KMS-11 (cell line): Measurements from ENCODE around the gene LDB2.

Experiments
- H2AFZ ChIP-seq: fragments of 200-600 bp; sonication (generic); 2 replicates; pipeline ENCODE4 v1.6.1; 2016; ENCODE audit warnings: antibody characterized with exemption, mixed run types, low read depth
- H3K27ac ChIP-seq: fragments of 200-600 bp; sonication (generic); 2 replicates; pipeline ENCODE4 v1.6.1; 2016; ENCODE audit warnings: mild to moderate bottlenecking, mixed run types
- H3K27me3 ChIP-seq: fragments of 200-600 bp; sonication (generic); 2 replicates; pipeline ENCODE4 v1.6.1; 2017; ENCODE audit warnings: mild to moderate bottlenecking, low read depth, mixed run types, moderate library complexity; ENCODE audit not compliant: insufficient read depth
- H3K36me3 ChIP-seq: fragments of 200-600 bp; sonication (generic); 2 replicates; pipeline ENCODE4 v1.6.1; 2017; ENCODE audit warnings: mild to moderate bottlenecking, mixed run types; ENCODE audit not compliant: insufficient read depth
- H3K4me1 ChIP-seq: fragments of 200-600 bp; sonication (generic); 2 replicates; pipeline ENCODE4 v1.6.1; 2016; ENCODE audit warnings: mild to moderate bottlenecking, low read depth, mixed run types; ENCODE audit not compliant: poor library complexity, severe bottlenecking
- H3K4me2 ChIP-seq: fragments of 200-600 bp; sonication (generic); 2 replicates; pipeline ENCODE4 v1.7.0; 2016; ENCODE audit warnings: mild to moderate bottlenecking, mixed run types
- H3K4me3 ChIP-seq: fragments of 200-600 bp; sonication (generic); IDR thresholded peaks from 2 replicates; pipeline ENCODE4 v1.6.1; 2017; ENCODE audit warnings: low read depth, low read length, mixed read lengths; ENCODE audit not compliant: insufficient read depth
- H3K79me2 ChIP-seq: fragments of 200-600 bp; sonication (generic); 2 replicates; pipeline ENCODE4 v1.6.1; 2016; ENCODE audit warnings: low read depth, mixed run types; ENCODE audit not compliant: insufficient read depth
- H3K9ac ChIP-seq: fragments of 200-600 bp; sonication (generic); 2 replicates; pipeline ENCODE4 v1.6.1; 2016; ENCODE audit warnings: mild to moderate bottlenecking, mixed run types
- H4K20me1 ChIP-seq: fragments of 200-600 bp; sonication (generic); 2 replicates; pipeline ENCODE4 v1.6.1; 2016; ENCODE audit warnings: mild to moderate bottlenecking, mixed run types; ENCODE audit not compliant: insufficient read depth
- TF ChIP-seq, protein P1 (sequence below): fragments of 200-600 bp; sonication (generic); conservative IDR thresholded peaks from 2 replicates; pipeline ENCODE4 v1.6.1; 2017; ENCODE audit warnings: low read depth, mild to moderate bottlenecking, antibody characterized with exemption, low read length, moderate library complexity, mixed read lengths

Gene LDB2

DNA sequence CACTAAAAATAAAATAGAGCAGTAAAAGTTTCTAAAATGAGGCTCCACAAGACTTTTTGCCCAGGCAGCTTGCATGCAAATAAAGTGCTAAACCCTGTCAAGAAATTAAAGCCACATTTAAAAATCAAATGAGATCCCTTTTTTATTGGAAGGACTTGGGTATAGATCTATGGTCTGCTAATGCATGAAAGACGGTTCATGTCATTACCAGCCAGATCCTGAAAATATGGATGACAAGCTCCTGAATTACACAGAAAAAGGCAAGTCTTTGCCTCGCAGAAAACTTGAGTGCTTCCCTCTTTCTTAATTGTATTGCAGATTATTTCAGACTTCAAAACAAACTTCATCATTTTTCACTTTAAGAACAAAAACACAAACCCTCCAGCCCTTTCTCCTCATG, 169.6 kb downstream of the LDB2 start:
- Histone ChIP-seq H3K36me3 (no peaks in the 10 kb centered on the region), H4K20me1 (no peaks in the 10 kb centered on the region), H2AFZ (no peak overlapping the region), H3K4me3 (no peak overlapping the region), H3K9ac (no peak overlapping the region), H3K4me1 (no peaks in the 10 kb centered on the region), H3K4me2 (no peak overlapping the region), H3K27ac (no peak overlapping the region), H3K27me3 (no peaks in the 10 kb centered on the region), H3K79me2 (no peaks in the 10 kb centered on the region)
- TF ChIP-seq, protein P1, sequence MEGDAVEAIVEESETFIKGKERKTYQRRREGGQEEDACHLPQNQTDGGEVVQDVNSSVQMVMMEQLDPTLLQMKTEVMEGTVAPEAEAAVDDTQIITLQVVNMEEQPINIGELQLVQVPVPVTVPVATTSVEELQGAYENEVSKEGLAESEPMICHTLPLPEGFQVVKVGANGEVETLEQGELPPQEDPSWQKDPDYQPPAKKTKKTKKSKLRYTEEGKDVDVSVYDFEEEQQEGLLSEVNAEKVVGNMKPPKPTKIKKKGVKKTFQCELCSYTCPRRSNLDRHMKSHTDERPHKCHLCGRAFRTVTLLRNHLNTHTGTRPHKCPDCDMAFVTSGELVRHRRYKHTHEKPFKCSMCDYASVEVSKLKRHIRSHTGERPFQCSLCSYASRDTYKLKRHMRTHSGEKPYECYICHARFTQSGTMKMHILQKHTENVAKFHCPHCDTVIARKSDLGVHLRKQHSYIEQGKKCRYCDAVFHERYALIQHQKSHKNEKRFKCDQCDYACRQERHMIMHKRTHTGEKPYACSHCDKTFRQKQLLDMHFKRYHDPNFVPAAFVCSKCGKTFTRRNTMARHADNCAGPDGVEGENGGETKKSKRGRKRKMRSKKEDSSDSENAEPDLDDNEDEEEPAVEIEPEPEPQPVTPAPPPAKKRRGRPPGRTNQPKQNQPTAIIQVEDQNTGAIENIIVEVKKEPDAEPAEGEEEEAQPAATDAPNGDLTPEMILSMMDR: no peak

DNA sequence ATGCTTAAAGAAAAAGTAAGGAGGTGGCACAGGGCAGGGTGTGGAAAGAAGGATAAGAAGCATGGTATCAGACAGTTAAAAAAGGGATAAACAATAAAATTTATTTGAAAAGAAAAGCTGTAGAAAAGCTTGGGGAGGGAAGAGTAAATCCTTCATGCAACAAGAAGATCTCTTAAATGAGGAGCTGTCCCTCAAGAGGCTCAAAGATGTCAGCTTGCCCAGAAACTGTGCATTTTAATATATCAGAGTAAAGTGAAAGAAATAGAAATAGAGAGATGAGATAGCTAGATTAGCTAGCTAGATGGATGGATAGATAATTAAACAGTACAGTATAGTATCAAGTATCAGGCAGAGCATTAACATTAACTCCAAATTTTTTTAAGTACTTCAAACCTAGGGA, 170.3 kb downstream of the LDB2 start:
- Histone ChIP-seq H3K4me1 (no peaks in the 10 kb centered on the region), H2AFZ (no peak overlapping the region), H3K27ac (no peak overlapping the region), H3K79me2 (no peaks in the 10 kb centered on the region), H4K20me1 (no peaks in the 10 kb centered on the region), H3K27me3 (no peaks in the 10 kb centered on the region), H3K36me3 (no peaks in the 10 kb centered on the region), H3K4me3 (no peak overlapping the region), H3K4me2 (no peak overlapping the region), H3K9ac (no peak overlapping the region)
- TF ChIP-seq, protein P1: no peak

DNA sequence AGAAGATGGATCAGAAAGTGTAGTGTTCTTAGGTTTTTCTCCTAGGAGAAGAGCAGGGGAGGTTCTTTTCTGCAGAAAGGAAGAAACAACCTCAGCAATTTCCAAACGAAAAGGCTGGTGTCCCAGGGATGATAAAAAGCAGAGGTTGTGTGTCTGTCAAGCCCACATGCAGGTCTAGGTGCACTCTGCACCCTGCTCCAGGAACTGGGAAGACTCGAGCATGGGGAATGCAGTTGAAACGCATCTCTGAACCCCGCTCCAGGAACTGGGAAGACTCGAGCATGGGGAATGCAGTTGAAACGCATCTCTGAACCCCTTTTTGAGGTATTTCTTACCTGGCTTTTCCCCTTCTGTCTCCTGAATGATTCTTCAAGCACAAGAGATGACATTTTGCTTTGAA, 171.2 kb downstream of the LDB2 start:
- Histone ChIP-seq H3K9ac (no peak overlapping the region), H3K4me1 (no peaks in the 10 kb centered on the region), H3K27ac (no peak overlapping the region), H3K79me2 (no peaks in the 10 kb centered on the region), H3K36me3 (no peaks in the 10 kb centered on the region), H3K4me3 (no peak overlapping the region), H2AFZ (no peak overlapping the region), H3K27me3 (no peaks in the 10 kb centered on the region), H4K20me1 (no peaks in the 10 kb centered on the region), H3K4me2 (no peak overlapping the region)
- TF ChIP-seq, protein P1: no peak

DNA sequence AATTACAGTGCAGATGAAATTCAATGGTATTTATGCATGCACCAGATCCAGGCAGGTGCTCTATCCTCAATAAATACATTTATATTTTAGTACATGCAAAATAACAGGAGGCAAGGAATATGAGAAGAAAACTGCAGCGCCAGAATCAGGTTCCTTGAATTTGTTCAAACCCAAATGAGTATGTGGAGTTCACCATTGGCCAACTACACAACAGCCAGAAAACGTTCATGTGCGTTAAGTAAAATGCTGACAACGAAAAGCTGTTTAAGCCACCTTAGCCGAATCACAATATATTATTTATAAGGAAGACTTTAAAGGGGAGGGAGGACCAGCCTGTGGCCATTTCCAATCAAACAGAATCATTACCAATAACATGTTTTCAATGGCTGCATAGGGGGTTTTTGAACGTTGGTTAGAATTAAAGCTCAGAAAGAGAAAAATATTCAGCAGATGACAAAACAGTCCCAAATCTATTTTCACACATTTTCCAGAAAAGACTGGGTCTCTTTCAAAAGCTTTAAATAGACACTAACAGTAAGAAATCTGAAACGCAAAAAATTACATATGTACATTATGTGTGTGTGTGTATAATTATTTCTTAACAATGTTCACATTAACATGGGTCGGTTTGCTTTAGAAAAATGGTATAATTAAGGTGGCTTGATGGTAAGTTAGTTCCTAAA, 171.9 kb downstream of the LDB2 start:
- TF ChIP-seq, protein P1: no peak
- H2AFZ ChIP-seq: no peak overlapping the region
- no peaks in the 10 kb centered on the region for H3K27me3 ChIP-seq
- H3K9ac ChIP-seq: no peak overlapping the region
- no peak overlapping the region for H3K4me3 ChIP-seq
- H3K4me2 ChIP-seq: no peak overlapping the region
- H3K79me2 ChIP-seq: no peaks in the 10 kb centered on the region
- no peaks in the 10 kb centered on the region for H3K36me3 ChIP-seq
- no peaks in the 10 kb centered on the region for H4K20me1 ChIP-seq
- H3K27ac ChIP-seq: no peak overlapping the region
- H3K4me1 ChIP-seq: no peaks in the 10 kb centered on the region
